ENCODE results near the gene CDK8.
A peak's percentile ranks its signal among the peaks of the same experiment; 100 is the strongest.

DNA sequence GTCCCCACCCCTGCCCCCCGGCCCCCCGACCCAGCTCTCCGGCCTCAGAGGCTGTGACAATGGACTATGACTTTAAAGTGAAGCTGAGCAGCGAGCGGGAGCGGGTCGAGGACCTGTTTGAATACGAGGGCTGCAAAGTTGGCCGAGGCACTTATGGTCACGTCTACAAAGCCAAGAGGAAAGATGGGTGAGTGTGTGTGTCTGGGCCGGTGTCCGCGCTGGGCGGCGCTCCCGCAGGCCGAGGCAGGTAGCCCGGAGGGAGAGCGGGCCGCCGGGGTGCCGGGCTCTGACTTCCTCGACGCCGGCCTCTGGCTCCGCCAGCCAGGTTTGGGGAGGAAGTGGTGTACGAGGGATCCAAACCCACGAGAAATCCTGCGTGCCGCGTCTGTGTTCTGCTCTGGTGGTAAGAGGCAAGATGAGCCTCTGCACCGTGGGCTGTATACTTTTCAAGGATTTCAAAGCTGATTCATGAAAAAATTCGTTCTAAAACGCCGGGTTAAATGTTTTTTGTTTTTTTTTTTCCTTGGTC, 718 bp downstream of the CDK8 start:
- TF ChIP-seq, protein P1, sequence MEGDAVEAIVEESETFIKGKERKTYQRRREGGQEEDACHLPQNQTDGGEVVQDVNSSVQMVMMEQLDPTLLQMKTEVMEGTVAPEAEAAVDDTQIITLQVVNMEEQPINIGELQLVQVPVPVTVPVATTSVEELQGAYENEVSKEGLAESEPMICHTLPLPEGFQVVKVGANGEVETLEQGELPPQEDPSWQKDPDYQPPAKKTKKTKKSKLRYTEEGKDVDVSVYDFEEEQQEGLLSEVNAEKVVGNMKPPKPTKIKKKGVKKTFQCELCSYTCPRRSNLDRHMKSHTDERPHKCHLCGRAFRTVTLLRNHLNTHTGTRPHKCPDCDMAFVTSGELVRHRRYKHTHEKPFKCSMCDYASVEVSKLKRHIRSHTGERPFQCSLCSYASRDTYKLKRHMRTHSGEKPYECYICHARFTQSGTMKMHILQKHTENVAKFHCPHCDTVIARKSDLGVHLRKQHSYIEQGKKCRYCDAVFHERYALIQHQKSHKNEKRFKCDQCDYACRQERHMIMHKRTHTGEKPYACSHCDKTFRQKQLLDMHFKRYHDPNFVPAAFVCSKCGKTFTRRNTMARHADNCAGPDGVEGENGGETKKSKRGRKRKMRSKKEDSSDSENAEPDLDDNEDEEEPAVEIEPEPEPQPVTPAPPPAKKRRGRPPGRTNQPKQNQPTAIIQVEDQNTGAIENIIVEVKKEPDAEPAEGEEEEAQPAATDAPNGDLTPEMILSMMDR (IDR thresholded peaks at IDR 0.05; ENCODE audit: extremely low read depth in 1 of 2, insufficient read depth in 1 of 2, low read depth in 1 of 2, low read length in 2 of 2), result no peak
- no peak for TF ChIP-seq MYC (IDR thresholded peaks at IDR 0.05; ENCODE audit: low read depth, low read length)
- TF ChIP-seq POLR2A (IDR thresholded peaks at IDR 0.05; ENCODE audit: low read depth, low read length), result no peak
- TF ChIP-seq POLR2AphosphoS5 (IDR thresholded peaks at IDR 0.05; ENCODE audit: insufficient read depth, low read depth, low read length), result no peak
- TF ChIP-seq EZH2 (IDR thresholded peaks at IDR 0.05; ENCODE audit: borderline replicate concordance, low read depth, low read length, severe bottlenecking), result peak; percentile 0
- TF ChIP-seq JUN (IDR thresholded peaks at IDR 0.05; ENCODE audit: borderline replicate concordance, insufficient read depth, insufficient read length, low read depth), result no peak
